WTC11 (cell line): ENCODE measurements around the gene OTOG. TPM values are rescaled to one million over a fixed set of nuclear protein-coding genes. Genes with fewer than 3 reads are reported as not detected.
A peak's percentile ranks its signal among the peaks of the same experiment; 100 is the strongest.

ENCODE experiments used
- ATAC-seq: fragments of 200-7000 bp; cut with Tn5 transposase; 2 replicates; pipeline ENCODE4 v1.10.0; 2021; ENCODE audit warnings: mild to moderate bottlenecking, moderate library complexity
- CTCF ChIA-PET: fragments of 300-600 bp; sonication (Branson Sonifier 250); formaldehyde crosslinking; loops from one replicate; lab custom pipeline; 2021; ENCODE audit warnings: antibody characterized with exemption; lab: Charles Lee
- POLR2A ChIA-PET: fragments of 350-600 bp; sonication (Branson Sonifier 250); formaldehyde crosslinking; loops from one replicate; lab custom pipeline; 2021; ENCODE audit warnings: antibody characterized with exemption; lab: Charles Lee
- DNase-seq: peaks from one replicate; pipeline ENCODE4 v3.0.0; 2021; ENCODE audit warnings: low spot score
- H3K27ac Mint-ChIP-seq: 2 replicates; pipeline ENCODE4 v1.8.0; 2021; ENCODE audit warnings: mixed read lengths
- H3K27me3 Mint-ChIP-seq: 2 replicates; pipeline ENCODE4 v1.8.0; 2021; ENCODE audit warnings: low read depth, mild to moderate bottlenecking, moderate library complexity, mixed read lengths
- H3K36me3 Mint-ChIP-seq: 2 replicates; pipeline ENCODE4 v1.8.0; 2021; ENCODE audit warnings: mixed read lengths
- H3K4me1 Mint-ChIP-seq: 2 replicates; pipeline ENCODE4 v1.8.0; 2022; ENCODE audit warnings: mixed read lengths
- H3K4me3 Mint-ChIP-seq: 2 replicates; pipeline ENCODE4 v1.8.0; 2021; ENCODE audit warnings: mild to moderate bottlenecking, moderate library complexity, mixed read lengths
- H3K9me3 Mint-ChIP-seq: 2 replicates; pipeline ENCODE4 v1.8.0; 2021; ENCODE audit warnings: mixed read lengths
- CREM ChIP-seq: sonication (generic); formaldehyde crosslinking; IDR thresholded peaks from 2 replicates; pipeline ENCODE4 v1.8.1; 2022; ENCODE audit warnings: mild to moderate bottlenecking, missing genetic modification reagents, moderate library complexity
- ELF4 ChIP-seq: sonication (generic); formaldehyde crosslinking; IDR thresholded peaks from 2 replicates; pipeline ENCODE4 v1.8.1; 2022; ENCODE audit warnings: low read depth, mild to moderate bottlenecking, moderate library complexity, missing genetic modification reagents
- MXD4 ChIP-seq: fragments of 250-450 bp; sonication (Bioruptor Pico); IDR thresholded peaks from 2 replicates; pipeline ENCODE4 v1.8.0; 2021; ENCODE audit warnings: mild to moderate bottlenecking, moderate library complexity, borderline replicate concordance
- NR1H2 ChIP-seq: sonication (generic); formaldehyde crosslinking; IDR thresholded peaks from 2 replicates; pipeline ENCODE4 v1.9.0; 2021; ENCODE audit warnings: mild to moderate bottlenecking, moderate library complexity, missing genetic modification reagents
- TP53 ChIP-seq: sonication (generic); formaldehyde crosslinking; IDR thresholded peaks from 2 replicates; pipeline ENCODE4 v1.8.1; 2023; ENCODE audit warnings: mild to moderate bottlenecking, missing genetic modification reagents
- ZNF423 ChIP-seq: fragments of 250-450 bp; sonication (Bioruptor Pico); IDR thresholded peaks from 2 replicates; pipeline ENCODE4 v2.1.2; 2022; ENCODE audit warnings: mild to moderate bottlenecking, moderate library complexity
- total RNA-seq: library from RNA; stranded (reverse); gene quantifications from 3 replicates; pipeline ENCODE4 v1.2.3, GENCODE V29; 2021
- TF ChIP-seq, protein P1 (sequence below): sonication (generic); formaldehyde crosslinking; IDR thresholded peaks from 2 replicates; pipeline ENCODE4 v1.8.0; 2023; ENCODE audit warnings: missing genetic modification reagents, mild to moderate bottlenecking, borderline replicate concordance
- TF ChIP-seq, protein P2 (sequence below): sonication (generic); formaldehyde crosslinking; IDR thresholded peaks from 2 replicates; pipeline ENCODE4 v1.8.1; 2023; ENCODE audit warnings: mild to moderate bottlenecking, moderate library complexity, missing genetic modification reagents
- TF ChIP-seq, protein P3 (sequence below): fragments of 250-450 bp; sonication (Bioruptor Pico); IDR thresholded peaks from 2 replicates; pipeline ENCODE4 v1.9.0; 2021; ENCODE audit warnings: mild to moderate bottlenecking
- TF ChIP-seq, protein P4 (sequence below): fragments of 250-450 bp; sonication (Bioruptor Pico); conservative IDR thresholded peaks from 2 replicates; pipeline ENCODE4 v1.9.0; 2021; ENCODE audit warnings: mild to moderate bottlenecking
- TF ChIP-seq, protein P5 (sequence below): fragments of 200-600 bp; IDR thresholded peaks from 2 replicates; pipeline ENCODE4 v1.8.0; 2022; ENCODE audit warnings: antibody characterized with exemption
- TF ChIP-seq, protein P6 (sequence below): sonication (generic); formaldehyde crosslinking; conservative IDR thresholded peaks from 2 replicates; pipeline ENCODE4 v1.8.1; 2023; ENCODE audit warnings: mild to moderate bottlenecking, low read depth, missing genetic modification reagents, moderate library complexity
- TF ChIP-seq, protein P7 (sequence below): sonication (generic); formaldehyde crosslinking; conservative IDR thresholded peaks from 2 replicates; pipeline ENCODE4 v1.8.1; 2022; ENCODE audit warnings: mild to moderate bottlenecking, missing genetic modification reagents
- TF ChIP-seq, protein P8 (sequence below): sonication (generic); formaldehyde crosslinking; IDR thresholded peaks from 2 replicates; pipeline ENCODE4 v1.8.0; 2022; ENCODE audit warnings: missing genetic modification reagents
- TF ChIP-seq, protein P9 (sequence below): sonication (generic); formaldehyde crosslinking; IDR thresholded peaks from 2 replicates; pipeline ENCODE4 v1.8.0; 2023; ENCODE audit warnings: mild to moderate bottlenecking, missing genetic modification reagents

The OTOG gene
- total RNA-seq, 1 experiment from 2014 or later = 1.4 TPM

DNA sequence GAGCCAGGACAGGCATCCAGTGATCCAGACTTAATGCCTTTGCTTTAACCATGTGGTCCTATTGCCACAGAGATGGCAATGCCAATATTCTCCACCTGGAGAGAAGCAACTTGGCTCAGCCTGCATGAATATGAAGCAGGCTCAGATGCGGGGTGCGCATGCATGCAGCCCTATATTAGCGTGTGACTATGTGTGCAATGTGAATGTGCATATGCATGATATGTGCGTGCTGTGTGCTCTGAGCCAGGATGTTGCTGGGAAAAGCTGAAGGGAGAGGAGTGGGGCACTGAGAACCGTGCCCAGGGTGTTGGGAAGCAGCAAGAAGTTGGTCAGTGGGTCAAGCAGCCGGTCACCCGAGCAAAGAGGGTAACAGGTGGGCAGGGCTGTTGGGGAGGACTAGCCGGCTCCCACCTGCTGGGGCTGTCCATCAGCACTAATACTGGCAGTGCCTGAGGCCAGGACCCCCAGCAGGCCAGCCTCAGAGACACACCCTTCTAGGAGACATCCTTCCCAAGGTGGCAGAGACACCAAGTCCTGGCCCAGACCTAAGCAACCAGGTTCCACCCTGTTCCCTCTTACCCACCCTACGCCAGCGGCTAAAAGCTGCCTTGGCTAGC is 147.5 kb downstream of the OTOG start:
- Mint-ChIP-seq H3K9me3 (no peaks in the 10 kb centered on the region), H3K4me3 (peak overlapping the region; percentile 15), H3K27ac (no peak overlapping the region), H3K36me3 (no peaks in the 10 kb centered on the region), H3K4me1 (peaks cover 4% of the 10 kb centered on the region; the same call in 1 of the 2 replicates), H3K27me3 (peaks cover 59% of the 10 kb centered on the region)
- ATAC-seq = no peak
- POLR2A ChIA-PET = no interaction called here
- CTCF ChIA-PET = interaction anchor here (1.1 to 1.5 kb wide), 3 partner anchors 16 to 65 kb away, joined by 3 read pairs; no protein-coding TSS in a partner anchor
- no peak for DNase-seq
- TF ChIP-seq, protein P1, sequence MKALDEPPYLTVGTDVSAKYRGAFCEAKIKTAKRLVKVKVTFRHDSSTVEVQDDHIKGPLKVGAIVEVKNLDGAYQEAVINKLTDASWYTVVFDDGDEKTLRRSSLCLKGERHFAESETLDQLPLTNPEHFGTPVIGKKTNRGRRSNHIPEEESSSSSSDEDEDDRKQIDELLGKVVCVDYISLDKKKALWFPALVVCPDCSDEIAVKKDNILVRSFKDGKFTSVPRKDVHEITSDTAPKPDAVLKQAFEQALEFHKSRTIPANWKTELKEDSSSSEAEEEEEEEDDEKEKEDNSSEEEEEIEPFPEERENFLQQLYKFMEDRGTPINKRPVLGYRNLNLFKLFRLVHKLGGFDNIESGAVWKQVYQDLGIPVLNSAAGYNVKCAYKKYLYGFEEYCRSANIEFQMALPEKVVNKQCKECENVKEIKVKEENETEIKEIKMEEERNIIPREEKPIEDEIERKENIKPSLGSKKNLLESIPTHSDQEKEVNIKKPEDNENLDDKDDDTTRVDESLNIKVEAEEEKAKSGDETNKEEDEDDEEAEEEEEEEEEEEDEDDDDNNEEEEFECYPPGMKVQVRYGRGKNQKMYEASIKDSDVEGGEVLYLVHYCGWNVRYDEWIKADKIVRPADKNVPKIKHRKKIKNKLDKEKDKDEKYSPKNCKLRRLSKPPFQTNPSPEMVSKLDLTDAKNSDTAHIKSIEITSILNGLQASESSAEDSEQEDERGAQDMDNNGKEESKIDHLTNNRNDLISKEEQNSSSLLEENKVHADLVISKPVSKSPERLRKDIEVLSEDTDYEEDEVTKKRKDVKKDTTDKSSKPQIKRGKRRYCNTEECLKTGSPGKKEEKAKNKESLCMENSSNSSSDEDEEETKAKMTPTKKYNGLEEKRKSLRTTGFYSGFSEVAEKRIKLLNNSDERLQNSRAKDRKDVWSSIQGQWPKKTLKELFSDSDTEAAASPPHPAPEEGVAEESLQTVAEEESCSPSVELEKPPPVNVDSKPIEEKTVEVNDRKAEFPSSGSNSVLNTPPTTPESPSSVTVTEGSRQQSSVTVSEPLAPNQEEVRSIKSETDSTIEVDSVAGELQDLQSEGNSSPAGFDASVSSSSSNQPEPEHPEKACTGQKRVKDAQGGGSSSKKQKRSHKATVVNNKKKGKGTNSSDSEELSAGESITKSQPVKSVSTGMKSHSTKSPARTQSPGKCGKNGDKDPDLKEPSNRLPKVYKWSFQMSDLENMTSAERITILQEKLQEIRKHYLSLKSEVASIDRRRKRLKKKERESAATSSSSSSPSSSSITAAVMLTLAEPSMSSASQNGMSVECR (CRISPR knock-in tag) = no peak
- TF ChIP-seq, protein P2, sequence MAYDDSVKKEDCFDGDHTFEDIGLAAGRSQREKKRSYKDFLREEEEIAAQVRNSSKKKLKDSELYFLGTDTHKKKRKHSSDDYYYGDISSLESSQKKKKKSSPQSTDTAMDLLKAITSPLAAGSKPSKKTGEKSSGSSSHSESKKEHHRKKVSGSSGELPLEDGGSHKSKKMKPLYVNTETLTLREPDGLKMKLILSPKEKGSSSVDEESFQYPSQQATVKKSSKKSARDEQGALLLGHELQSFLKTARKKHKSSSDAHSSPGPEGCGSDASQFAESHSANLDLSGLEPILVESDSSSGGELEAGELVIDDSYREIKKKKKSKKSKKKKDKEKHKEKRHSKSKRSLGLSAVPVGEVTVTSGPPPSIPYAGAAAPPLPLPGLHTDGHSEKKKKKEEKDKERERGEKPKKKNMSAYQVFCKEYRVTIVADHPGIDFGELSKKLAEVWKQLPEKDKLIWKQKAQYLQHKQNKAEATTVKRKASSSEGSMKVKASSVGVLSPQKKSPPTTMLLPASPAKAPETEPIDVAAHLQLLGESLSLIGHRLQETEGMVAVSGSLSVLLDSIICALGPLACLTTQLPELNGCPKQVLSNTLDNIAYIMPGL (CRISPR knock-in tag) = no peak
- TF ChIP-seq MXD4 (no peak), NR1H2 (CRISPR knock-in tag) (no peak), ZNF423 (CRISPR knock-in tag) (no peak), CREM (CRISPR knock-in tag) (no peak), TP53 (CRISPR knock-in tag) (no peak), ELF4 (CRISPR knock-in tag) (no peak)
- TF ChIP-seq, protein P3, sequence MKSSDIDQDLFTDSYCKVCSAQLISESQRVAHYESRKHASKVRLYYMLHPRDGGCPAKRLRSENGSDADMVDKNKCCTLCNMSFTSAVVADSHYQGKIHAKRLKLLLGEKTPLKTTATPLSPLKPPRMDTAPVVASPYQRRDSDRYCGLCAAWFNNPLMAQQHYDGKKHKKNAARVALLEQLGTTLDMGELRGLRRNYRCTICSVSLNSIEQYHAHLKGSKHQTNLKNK (CRISPR knock-in tag) = no peak
- TF ChIP-seq, protein P4, sequence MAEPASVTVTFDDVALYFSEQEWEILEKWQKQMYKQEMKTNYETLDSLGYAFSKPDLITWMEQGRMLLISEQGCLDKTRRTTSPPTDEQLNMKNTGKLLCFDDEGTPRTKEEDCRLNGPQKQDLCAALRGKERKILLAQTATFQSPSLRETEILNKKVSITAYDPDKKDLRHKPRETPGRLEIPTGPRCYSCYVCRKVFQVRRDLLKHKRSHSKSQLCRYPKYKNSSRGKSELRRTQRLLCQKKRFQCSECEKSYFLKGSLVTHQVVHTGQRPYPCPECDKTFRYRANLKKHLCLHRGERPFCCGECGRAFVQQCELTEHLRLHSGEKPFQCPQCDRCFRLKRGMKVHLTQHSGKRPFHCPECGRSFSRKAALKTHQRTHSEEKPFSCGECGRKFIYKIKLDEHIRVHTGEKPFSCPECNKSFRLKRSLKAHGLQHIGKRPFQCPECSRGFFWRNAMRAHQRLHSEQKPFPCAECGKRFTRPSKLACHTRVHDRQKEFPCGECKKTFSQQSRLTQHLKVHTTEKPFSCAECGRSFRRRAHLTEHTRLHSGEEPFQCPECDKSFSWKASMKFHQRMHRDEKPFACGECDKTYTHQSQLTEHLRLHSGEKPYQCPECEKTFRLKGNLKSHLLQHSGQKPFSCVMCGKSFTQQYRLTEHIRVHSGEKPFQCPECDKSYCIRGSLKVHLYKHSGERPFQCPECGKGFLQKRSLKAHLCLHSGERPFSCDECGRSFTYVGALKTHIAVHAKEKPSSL (CRISPR knock-in tag) = no peak
- TF ChIP-seq, protein P5, sequence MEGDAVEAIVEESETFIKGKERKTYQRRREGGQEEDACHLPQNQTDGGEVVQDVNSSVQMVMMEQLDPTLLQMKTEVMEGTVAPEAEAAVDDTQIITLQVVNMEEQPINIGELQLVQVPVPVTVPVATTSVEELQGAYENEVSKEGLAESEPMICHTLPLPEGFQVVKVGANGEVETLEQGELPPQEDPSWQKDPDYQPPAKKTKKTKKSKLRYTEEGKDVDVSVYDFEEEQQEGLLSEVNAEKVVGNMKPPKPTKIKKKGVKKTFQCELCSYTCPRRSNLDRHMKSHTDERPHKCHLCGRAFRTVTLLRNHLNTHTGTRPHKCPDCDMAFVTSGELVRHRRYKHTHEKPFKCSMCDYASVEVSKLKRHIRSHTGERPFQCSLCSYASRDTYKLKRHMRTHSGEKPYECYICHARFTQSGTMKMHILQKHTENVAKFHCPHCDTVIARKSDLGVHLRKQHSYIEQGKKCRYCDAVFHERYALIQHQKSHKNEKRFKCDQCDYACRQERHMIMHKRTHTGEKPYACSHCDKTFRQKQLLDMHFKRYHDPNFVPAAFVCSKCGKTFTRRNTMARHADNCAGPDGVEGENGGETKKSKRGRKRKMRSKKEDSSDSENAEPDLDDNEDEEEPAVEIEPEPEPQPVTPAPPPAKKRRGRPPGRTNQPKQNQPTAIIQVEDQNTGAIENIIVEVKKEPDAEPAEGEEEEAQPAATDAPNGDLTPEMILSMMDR = no peak
- TF ChIP-seq, protein P6, sequence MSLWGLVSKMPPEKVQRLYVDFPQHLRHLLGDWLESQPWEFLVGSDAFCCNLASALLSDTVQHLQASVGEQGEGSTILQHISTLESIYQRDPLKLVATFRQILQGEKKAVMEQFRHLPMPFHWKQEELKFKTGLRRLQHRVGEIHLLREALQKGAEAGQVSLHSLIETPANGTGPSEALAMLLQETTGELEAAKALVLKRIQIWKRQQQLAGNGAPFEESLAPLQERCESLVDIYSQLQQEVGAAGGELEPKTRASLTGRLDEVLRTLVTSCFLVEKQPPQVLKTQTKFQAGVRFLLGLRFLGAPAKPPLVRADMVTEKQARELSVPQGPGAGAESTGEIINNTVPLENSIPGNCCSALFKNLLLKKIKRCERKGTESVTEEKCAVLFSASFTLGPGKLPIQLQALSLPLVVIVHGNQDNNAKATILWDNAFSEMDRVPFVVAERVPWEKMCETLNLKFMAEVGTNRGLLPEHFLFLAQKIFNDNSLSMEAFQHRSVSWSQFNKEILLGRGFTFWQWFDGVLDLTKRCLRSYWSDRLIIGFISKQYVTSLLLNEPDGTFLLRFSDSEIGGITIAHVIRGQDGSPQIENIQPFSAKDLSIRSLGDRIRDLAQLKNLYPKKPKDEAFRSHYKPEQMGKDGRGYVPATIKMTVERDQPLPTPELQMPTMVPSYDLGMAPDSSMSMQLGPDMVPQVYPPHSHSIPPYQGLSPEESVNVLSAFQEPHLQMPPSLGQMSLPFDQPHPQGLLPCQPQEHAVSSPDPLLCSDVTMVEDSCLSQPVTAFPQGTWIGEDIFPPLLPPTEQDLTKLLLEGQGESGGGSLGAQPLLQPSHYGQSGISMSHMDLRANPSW = no peak
- TF ChIP-seq, protein P7, sequence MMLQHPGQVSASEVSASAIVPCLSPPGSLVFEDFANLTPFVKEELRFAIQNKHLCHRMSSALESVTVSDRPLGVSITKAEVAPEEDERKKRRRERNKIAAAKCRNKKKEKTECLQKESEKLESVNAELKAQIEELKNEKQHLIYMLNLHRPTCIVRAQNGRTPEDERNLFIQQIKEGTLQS (CRISPR knock-in tag) = no peak
- TF ChIP-seq, protein P8, sequence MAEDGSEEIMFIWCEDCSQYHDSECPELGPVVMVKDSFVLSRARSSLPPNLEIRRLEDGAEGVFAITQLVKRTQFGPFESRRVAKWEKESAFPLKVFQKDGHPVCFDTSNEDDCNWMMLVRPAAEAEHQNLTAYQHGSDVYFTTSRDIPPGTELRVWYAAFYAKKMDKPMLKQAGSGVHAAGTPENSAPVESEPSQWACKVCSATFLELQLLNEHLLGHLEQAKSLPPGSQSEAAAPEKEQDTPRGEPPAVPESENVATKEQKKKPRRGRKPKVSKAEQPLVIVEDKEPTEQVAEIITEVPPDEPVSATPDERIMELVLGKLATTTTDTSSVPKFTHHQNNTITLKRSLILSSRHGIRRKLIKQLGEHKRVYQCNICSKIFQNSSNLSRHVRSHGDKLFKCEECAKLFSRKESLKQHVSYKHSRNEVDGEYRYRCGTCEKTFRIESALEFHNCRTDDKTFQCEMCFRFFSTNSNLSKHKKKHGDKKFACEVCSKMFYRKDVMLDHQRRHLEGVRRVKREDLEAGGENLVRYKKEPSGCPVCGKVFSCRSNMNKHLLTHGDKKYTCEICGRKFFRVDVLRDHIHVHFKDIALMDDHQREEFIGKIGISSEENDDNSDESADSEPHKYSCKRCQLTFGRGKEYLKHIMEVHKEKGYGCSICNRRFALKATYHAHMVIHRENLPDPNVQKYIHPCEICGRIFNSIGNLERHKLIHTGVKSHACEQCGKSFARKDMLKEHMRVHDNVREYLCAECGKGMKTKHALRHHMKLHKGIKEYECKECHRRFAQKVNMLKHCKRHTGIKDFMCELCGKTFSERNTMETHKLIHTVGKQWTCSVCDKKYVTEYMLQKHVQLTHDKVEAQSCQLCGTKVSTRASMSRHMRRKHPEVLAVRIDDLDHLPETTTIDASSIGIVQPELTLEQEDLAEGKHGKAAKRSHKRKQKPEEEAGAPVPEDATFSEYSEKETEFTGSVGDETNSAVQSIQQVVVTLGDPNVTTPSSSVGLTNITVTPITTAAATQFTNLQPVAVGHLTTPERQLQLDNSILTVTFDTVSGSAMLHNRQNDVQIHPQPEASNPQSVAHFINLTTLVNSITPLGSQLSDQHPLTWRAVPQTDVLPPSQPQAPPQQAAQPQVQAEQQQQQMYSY = no peak
- TF ChIP-seq, protein P9, sequence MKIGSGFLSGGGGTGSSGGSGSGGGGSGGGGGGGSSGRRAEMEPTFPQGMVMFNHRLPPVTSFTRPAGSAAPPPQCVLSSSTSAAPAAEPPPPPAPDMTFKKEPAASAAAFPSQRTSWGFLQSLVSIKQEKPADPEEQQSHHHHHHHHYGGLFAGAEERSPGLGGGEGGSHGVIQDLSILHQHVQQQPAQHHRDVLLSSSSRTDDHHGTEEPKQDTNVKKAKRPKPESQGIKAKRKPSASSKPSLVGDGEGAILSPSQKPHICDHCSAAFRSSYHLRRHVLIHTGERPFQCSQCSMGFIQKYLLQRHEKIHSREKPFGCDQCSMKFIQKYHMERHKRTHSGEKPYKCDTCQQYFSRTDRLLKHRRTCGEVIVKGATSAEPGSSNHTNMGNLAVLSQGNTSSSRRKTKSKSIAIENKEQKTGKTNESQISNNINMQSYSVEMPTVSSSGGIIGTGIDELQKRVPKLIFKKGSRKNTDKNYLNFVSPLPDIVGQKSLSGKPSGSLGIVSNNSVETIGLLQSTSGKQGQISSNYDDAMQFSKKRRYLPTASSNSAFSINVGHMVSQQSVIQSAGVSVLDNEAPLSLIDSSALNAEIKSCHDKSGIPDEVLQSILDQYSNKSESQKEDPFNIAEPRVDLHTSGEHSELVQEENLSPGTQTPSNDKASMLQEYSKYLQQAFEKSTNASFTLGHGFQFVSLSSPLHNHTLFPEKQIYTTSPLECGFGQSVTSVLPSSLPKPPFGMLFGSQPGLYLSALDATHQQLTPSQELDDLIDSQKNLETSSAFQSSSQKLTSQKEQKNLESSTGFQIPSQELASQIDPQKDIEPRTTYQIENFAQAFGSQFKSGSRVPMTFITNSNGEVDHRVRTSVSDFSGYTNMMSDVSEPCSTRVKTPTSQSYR = no peak
